ENCODE measurements around the gene FCHSD2.
"Not testable (repeated sequence)": the region's sequence is repeated elsewhere in the genome, so short reads cannot be mapped to it uniquely, and the experiment has no call there.

Gene FCHSD2

DNA sequence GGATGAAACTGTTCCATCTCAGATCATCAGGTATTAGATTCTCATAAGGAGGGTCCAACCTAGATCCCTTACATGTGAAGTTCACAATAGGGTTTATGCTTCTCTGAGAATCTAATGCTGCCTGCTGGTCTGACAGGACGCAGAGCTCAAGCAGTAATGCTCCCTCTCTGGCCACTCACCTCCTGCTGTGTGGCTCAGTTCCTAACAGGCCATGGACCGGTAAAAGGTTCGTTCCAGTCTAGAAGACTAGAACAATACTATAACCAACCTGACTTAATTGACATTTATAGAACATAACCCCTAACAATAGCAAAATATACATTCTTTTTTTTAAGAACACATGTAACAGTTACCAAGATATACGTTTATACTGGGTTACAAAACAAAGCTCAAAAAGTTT lies 282.1 kb downstream of the FCHSD2 start:
- no peak for DNase-seq

DNA sequence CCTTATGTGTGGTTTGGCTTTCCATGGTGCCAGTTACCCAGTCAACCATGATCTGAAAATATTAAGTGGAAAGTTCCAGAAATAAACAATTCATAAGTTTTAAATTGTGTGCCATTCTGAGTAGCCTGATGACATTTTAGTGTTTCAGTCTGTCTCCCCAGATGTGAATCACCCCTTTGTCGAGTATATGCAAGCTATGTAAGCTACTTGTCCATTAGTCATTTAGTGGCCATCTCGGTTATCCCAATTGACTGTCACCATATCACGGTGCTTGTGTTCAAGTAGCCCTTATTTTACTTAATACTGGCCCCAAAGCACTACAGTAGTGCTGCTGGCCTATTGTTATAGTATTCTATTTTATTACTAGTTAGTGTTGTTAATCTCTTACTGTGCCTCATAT lies 283.0 kb downstream of the FCHSD2 start:
- no peak for DNase-seq

DNA sequence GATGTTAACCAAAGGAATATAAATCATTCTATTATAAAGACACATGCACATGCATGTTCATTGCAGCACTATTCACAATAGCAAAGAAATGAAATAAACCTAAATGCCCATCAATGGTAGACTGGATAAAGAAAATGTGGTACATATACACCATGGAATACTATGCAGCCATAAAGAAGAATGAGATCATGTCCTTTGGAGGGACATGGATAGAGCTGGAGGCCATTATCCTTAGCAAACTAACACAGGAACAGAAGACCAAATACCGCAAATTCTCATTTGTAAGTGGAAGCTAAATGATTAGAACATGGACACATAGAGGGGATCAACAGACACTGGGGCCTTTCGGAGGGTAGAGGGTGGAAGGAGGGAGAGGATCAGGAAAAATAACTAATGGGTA lies 283.9 kb downstream of the FCHSD2 start:
- DNase-seq, result not testable (repeated sequence)

DNA sequence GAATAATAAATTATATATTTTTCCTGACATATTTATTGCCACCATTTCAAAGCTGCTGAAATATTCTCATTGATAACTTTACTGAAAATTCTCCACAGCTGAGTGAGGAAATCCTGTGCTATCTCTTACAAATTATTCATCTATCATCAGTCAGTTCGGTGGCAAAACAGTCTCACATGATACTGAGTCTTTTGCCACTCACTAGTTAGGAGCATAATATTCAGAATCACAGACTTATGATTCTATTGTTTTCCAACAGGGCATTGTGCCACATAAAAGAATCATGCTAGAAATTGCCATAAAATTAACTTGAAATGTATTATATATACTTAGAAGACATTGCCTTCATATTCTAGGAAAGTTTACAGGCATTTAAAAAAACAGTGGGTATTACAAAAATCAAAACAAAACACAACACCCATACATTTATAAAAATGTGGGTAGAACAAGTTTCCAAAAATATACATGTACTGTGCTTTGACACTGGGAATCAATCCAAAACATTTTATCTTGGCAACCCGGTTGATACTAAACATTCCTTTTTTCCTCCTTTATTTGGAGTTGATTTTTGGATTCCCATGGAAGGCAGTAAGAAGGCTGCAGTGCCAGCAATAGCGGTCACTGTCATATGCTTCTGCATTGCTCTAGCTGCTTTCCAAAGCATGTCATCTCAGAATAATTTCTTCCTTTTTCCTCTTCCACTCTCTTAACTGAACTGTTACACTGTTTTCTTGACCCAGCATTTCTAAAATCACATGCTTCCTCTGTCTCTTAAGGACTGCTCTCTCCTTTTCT lies 285.4 kb downstream of the FCHSD2 start:
- DNase-seq, result no peak

DNA sequence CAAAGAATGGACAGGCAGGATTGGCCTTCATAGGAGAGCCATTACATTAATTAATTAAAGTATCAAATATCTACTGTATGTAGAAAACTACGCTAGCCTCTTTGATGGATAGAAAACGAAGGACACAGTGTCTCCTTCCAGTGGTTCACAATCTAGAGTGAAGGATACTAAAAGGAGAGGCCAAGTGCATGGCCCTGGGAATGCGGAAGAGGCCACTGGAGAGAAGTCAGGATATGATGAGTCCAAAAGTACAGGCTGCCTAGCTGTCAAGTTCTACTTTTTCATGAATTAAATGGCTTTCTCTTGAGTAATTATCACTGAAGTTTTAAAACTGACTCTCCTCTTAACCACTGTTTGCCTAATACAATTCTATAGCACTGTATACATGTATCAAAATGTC lies 286.1 kb downstream of the FCHSD2 start:
- DNase-seq, result no peak

GRCh38 chr11:72851726-72852125 lies 290.4 kb downstream of the FCHSD2 start:
- no peak for DNase-seq

DNA sequence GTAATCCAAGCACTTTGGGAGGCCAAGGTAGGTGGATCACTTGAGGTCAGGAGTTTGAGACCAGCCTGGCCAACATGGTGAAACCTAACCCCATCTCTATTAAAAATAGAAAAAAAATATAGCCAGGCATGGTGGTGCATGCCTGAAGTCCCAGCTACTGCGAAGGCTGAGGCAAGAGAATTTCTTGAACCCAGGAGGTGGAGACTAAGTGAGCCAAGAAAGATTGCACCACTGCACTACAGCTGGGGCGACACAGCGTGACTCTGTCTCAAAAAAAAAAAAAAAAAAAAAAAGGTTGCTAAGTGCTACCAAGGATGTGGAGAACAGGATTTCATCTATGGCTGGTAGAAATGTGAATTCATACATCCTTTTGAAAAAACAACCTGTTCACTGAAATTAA lies 291.3 kb downstream of the FCHSD2 start:
- DNase-seq, result no peak

DNA sequence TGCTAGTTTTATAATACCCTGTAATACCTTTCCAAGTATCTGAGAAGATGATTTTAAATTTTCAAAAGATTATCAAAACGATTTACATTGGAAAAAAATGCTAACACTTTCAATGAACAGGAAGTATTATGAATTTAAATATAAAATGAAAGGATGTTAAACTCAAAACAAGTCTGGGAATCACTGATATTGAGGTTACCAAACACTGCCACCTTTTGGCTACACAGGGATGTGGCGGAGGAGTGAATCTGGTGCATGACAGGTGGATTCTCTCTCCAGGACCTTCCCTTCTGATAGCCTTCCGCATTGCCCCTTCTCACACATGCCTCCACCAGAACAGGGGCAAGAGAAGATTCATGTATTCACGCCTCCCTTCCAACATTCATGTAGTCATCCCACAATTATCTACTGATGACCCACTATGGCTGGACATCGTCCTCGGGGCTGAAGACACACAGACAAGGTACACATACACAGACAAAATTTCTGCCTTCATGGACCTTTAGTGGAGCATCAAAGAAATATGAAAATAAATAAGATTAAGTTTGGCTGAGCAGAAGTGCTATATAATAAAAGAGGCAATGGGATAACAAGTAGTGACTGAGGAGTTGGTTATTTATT lies 293.2 kb downstream of the FCHSD2 start:
- DNase-seq, result peak; percentile 41

GRCh38 chr11:72844356-72844755 lies 297.8 kb downstream of the FCHSD2 start:
- peak; percentile 69 for DNase-seq

GRCh38 chr11:72842653-72843330 lies 299.3 kb downstream of the FCHSD2 start:
- DNase-seq, result no peak

DNA sequence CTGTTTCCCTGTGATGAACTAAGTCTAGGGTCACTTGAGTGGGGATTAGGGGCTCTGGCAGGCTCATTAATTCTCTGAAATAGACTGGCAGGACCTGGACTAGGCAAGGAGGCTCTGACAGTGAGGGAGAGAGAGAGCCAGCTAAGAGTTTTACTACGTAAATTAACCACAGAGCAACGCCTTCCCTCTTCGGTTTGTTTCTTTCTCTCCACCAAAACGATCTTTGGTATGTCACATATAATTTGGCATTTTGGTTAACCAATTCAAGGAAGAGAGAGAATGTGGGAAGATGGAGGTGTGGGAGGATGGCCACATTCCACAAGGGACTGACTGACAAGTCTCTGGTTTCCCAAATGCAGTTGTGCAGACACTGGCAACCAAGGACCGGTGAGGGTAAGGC lies 300.0 kb downstream of the FCHSD2 start:
- DNase-seq, result no peak

- DNase-seq, result no peak
These were observed 300.7 kb downstream of the FCHSD2 start for GRCh38 chr11:72841397-72841796.

- DNase-seq, result no peak
These were observed 301.3 kb downstream of the FCHSD2 start for GRCh38 chr11:72840780-72841179.

DNA sequence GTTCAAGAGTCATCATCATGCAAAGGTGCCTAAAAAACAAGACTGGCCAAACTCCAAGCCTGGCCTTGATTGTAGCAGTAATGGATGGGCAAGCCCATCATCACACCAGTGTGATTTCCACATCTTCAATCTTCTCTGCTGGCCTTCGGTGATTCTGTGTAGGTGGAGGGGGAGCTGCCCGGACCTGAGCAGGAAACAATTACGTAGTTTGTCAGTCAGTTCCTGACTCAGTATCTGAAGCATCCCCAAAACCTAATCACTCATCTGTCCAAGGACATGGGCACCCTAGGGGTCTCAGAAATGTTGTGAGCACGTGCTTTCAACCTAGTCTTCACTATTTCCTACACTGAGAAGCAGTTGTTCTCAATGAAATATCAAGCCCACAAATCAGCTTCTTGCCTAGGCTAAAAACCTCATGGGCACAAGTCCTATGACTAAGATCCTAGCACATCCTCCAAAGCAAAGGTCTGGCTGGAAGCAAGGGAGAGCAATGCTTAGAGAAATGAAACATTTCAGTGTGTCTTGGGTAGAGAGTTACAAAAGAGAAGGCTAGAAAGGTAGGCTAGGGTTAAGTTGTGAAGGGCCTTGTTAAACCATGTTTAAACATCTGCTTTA lies 303.3 kb downstream of the FCHSD2 start:
- no peak for DNase-seq

DNA sequence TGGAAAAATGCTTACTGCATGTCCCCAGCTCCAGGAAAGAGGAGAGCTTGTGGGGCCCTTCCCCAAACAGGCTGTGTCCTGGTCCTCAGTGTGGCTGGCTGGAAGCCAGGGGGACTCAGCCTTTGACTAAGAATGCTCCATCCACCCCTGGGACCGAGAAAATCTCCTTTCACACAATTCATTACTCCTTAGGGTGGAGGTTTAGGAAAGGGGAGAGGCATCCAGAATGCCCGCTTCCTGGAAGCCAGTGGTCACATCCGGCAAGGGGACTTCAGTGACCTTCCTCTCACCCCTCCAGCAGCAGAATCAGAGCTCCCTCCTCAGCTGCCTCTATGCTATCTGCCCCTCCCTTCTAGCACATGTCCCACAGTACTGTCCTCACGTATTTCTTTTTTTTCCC lies 306.0 kb downstream of the FCHSD2 start:
- DNase-seq, result peak; percentile 78

DNA sequence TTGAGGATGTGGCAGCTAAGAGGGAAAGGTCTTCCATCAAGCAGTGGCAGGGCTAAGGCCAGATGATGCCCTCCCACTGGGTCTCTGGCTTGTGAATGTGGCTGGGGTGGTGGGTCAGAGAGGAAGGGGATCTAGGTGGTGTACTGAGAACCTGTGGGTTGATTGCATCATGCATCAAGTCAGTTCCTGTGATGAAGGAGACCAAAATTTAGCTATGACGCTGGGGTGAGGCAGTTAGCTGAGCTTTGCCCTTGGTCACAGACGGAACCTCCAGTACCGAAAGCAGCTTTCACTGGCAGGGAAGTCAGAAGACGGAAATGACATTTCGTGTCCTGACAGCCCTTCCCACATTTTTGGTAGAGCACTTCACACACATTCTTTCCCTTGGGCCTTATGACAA lies 307.2 kb downstream of the FCHSD2 start:
- DNase-seq, result no peak

DNA sequence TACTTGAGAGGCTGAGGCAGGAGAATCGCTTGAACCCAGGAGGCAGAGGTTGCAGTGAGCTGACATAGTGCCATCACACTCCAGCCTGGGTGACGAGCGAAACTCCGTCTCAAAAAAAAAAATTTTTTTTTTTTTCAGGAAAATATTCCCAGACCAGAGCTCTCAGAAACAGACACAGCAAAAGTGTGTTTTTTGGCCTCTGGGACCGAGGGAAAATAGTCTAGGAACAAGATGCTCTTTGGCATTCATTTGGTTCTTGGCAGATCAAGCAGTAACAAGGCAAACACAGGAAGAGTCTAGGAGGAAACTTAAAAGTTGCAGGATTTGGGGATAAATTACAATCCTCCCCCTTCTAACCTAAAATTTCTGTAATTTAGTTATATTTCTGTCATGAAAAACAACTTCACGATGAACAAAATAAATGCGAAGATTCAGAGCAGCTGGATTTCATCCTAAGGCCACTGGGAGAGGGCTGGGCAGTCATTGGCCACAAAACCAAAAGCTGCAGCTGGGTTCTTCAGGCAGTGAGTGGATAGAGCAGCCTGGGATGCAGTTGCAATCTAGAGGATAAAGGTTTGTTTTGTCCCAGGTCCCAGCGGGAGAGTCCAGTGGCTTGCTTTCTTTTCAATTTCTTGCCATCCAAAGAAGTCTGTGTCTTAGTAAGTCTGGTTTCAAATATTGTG lies 308.2 kb downstream of the FCHSD2 start:
- peak; percentile 70 for DNase-seq

GRCh38 chr11:72833083-72833733 lies 308.9 kb downstream of the FCHSD2 start:
- DNase-seq, result no peak

GRCh38 chr11:72832301-72833082 lies 309.6 kb downstream of the FCHSD2 start:
- DNase-seq, result no peak

DNA sequence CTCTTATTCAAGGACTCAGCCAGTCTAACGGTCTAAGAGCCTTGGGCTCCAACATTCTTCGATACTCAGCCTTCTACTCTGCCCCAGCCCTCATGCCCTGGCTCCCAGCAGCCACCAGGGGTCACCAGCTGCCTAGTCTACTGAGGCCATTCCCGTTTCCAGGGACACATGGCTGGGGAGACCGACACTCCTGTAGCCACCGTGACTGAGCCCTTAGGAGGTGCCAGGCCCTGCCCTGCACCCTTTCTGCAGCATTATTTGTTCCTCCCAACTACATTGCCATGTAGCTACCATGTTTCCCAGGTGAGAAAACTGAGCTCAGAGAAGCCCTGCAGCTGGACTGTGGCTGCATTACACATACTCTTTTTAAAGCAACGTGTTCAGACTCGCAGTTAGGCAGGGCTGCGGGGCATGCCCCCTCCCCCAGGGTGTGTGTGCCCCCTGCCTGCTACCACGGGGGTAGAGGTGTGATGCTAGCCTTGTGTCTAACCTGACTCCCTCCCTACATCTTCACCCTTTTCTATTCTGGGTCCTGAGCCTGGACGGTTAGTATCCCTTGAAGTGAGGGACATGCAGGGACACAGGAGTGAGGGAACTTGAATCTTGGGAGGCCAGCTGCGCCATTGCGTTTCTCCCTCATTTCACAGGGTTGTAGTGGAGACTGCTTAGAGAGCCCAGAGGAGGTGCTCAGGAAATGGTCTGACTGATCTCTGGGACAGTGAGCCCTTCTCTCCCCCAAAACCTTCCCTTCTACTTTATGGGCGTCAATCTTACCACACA lies 310.4 kb downstream of the FCHSD2 start:
- DNase-seq, result peak; percentile 90

All from right hindlimb (tissue), 1 donor.